CD4-positive, alpha-beta T cell treated with Interleukin-21 for 1 hour (primary cell): Measurements from ENCODE around the gene EDN1.
"Not testable (repeated sequence)": the region's sequence is repeated elsewhere in the genome, so short reads cannot be mapped to it uniquely, and the experiment has no call there.

Experiments used
- DNase-seq: peaks from one replicate; pipeline ENCODE4 v3.0.0-alpha.2; 2020

EDN1 gene

GRCh38 chr6:12328701-12329100 lies 38.5 kb downstream of the EDN1 start:
- no peak for DNase-seq

- no peak for DNase-seq
Measured at GRCh38 chr6:12331474-12331873, 41.3 kb downstream of the EDN1 start.

- no peak for DNase-seq
Measured at GRCh38 chr6:12331951-12332749, 42.0 kb downstream of the EDN1 start.

GRCh38 chr6:12332750-12333079 lies 42.6 kb downstream of the EDN1 start:
- not testable (repeated sequence) for DNase-seq

GRCh38 chr6:12333128-12333527 lies 43.0 kb downstream of the EDN1 start:
- DNase-seq, result no peak

GRCh38 chr6:12334526-12335130 lies 44.5 kb downstream of the EDN1 start:
- no peak for DNase-seq

GRCh38 chr6:12335131-12335527 lies 45.0 kb downstream of the EDN1 start:
- DNase-seq, result no peak

GRCh38 chr6:12335717-12336116 lies 45.6 kb downstream of the EDN1 start:
- no peak for DNase-seq

GRCh38 chr6:12336121-12336971 lies 46.2 kb downstream of the EDN1 start:
- no peak for DNase-seq

- no peak for DNase-seq
Measured at GRCh38 chr6:12339022-12339421, 48.9 kb downstream of the EDN1 start.

GRCh38 chr6:12339808-12340487 lies 49.8 kb downstream of the EDN1 start:
- DNase-seq, result no peak

GRCh38 chr6:12340488-12340818 lies 50.3 kb downstream of the EDN1 start:
- DNase-seq, result no peak

- DNase-seq, result no peak
Measured at GRCh38 chr6:12342664-12343063, 52.5 kb downstream of the EDN1 start.

- DNase-seq, result no peak
Measured at GRCh38 chr6:12343122-12343439, 52.9 kb downstream of the EDN1 start.

GRCh38 chr6:12343440-12344162 lies 53.4 kb downstream of the EDN1 start:
- DNase-seq, result no peak

GRCh38 chr6:12344296-12344695 lies 54.1 kb downstream of the EDN1 start:
- no peak for DNase-seq

- DNase-seq, result no peak
Measured at GRCh38 chr6:12344961-12345693, 55.0 kb downstream of the EDN1 start.

GRCh38 chr6:12345694-12346058 lies 55.5 kb downstream of the EDN1 start:
- DNase-seq, result no peak
